ENCODE measurements around the gene SMTNL1. TPM values are rescaled to one million over a fixed set of nuclear protein-coding genes. Genes with fewer than 3 reads are reported as not detected.

The SMTNL1 gene
- not detected in 2 replicates for polyA plus RNA-seq (2011; rRNA removed)
- not detected in 2 replicates for polyA minus RNA-seq (2011; rRNA and poly(A)+ RNA removed)

- Histone ChIP-seq H3K27ac (ENCODE audit: low read depth, low read length) (no peak within 1 kb of the TSS), H3K4me3 (ENCODE audit: low read depth, low read length) (no peak within 1 kb of the TSS), H3K27me3 (ENCODE audit: control insufficient read depth, insufficient read depth, low read length) (peaks cover 25% of the 10 kb centered on the region), H3K9me3 (ENCODE audit: control insufficient read depth, insufficient read depth, low read length) (no peaks in the 10 kb centered on the region)
- no peak for DNase-seq (ENCODE audit: low read depth, low spot score)
- CTCF ChIA-PET = interaction anchor here (1.4 kb wide), 1 partner anchor 44 kb away, joined by 3 read pairs; no protein-coding TSS in a partner anchor
- POLR2A ChIA-PET = no interaction called here
- no peak for TF ChIP-seq CTCF (IDR thresholded peaks at IDR 0.05; ENCODE audit: low read depth, low read length)
Observed at GRCh38 chr11:57536947-57537619, at the start of gene SMTNL1. Gene SMTNL1, plus strand, starts transcription at chr11:57537595. Its CDS starts 5,048 bp downstream, at chr11:57542643.

- no peak for DNase-seq (ENCODE audit: low read depth, low spot score)
- H3K27ac ChIP-seq (ENCODE audit: low read depth, low read length) = no peak overlapping the region
- POLR2A ChIA-PET = no interaction called here
- H3K9me3 ChIP-seq (ENCODE audit: control insufficient read depth, insufficient read depth, low read length) = no peaks in the 10 kb centered on the region
- CTCF ChIA-PET = interaction anchor here (0.6 to 1.8 kb wide), 2 partner anchors 39 to 166 kb away, joined by 4 to 11 read pairs; no protein-coding TSS in a partner anchor
- no peaks in the 10 kb centered on the region for H3K27me3 ChIP-seq (ENCODE audit: control insufficient read depth, insufficient read depth, low read length)
- no peak for TF ChIP-seq CTCF (IDR thresholded peaks at IDR 0.05; ENCODE audit: low read depth, low read length)
- H3K4me3 ChIP-seq (ENCODE audit: low read depth, low read length) = no peak overlapping the region
Observed at GRCh38 chr11:57487920-57488659, 49.3 kb upstream of the SMTNL1 start.

GRCh38 chr11:57490456-57491248 lies 46.7 kb upstream of the SMTNL1 start:
- Histone ChIP-seq H3K9me3 (ENCODE audit: control insufficient read depth, insufficient read depth, low read length) (no peaks in the 10 kb centered on the region), H3K27ac (ENCODE audit: low read depth, low read length) (no peak overlapping the region), H3K27me3 (ENCODE audit: control insufficient read depth, insufficient read depth, low read length) (no peaks in the 10 kb centered on the region), H3K4me3 (ENCODE audit: low read depth, low read length) (no peak overlapping the region)
- no peak for DNase-seq (ENCODE audit: low read depth, low spot score)
- ChIA-PET CTCF (interaction anchor here (0.5 to 6.3 kb wide), 9 partner anchors 7 to 1033 kb away, joined by 3 to 121 read pairs (median 15); no protein-coding TSS in a partner anchor), POLR2A (no interaction called here)
- no peak for TF ChIP-seq CTCF (IDR thresholded peaks at IDR 0.05; ENCODE audit: low read depth, low read length)

- Histone ChIP-seq H3K27me3 (ENCODE audit: control insufficient read depth, insufficient read depth, low read length) (no peaks in the 10 kb centered on the region), H3K4me3 (ENCODE audit: low read depth, low read length) (no peak overlapping the region), H3K27ac (ENCODE audit: low read depth, low read length) (no peak overlapping the region), H3K9me3 (ENCODE audit: control insufficient read depth, insufficient read depth, low read length) (no peaks in the 10 kb centered on the region)
- ChIA-PET POLR2A (interaction anchor here (0.6 kb wide), 1 partner anchor 20 kb away, joined by 3 read pairs; no protein-coding TSS in a partner anchor), CTCF (interaction anchor here (0.7 to 6.3 kb wide), 16 partner anchors 8 to 1032 kb away, joined by 3 to 121 read pairs (median 5); partner anchors contain the start of gene RTN4RL2)
- no peak for DNase-seq (ENCODE audit: low read depth, low spot score)
- peak; percentile 58 for TF ChIP-seq CTCF (IDR thresholded peaks at IDR 0.05; ENCODE audit: low read depth, low read length)
Observed at GRCh38 chr11:57491371-57492061, 45.9 kb upstream of the SMTNL1 start.
